Mesodermal cell (in vitro differentiated cells): Measurements from ENCODE around the gene LRRC74A.

Source experiments
- H3K27ac ChIP-seq: 2 replicates; pipeline ENCODE4 v1.7.0; 2013; ENCODE audit warnings: mild to moderate bottlenecking, low read depth, low read length, moderate library complexity; ENCODE audit not compliant: severe bottlenecking
- H3K36me3 ChIP-seq: 2 replicates; pipeline ENCODE4 v1.7.1; 2013; ENCODE audit warnings: mild to moderate bottlenecking, low read length, moderate library complexity; ENCODE audit not compliant: control insufficient read depth, insufficient read depth
- H3K4me1 ChIP-seq: one replicate; pipeline ENCODE4 v1.7.1; 2013; ENCODE audit warnings: mild to moderate bottlenecking, low read length; ENCODE audit not compliant: insufficient read depth, control insufficient read depth, poor library complexity, severe bottlenecking
- H3K4me3 ChIP-seq: 2 replicates; pipeline ENCODE4 v1.7.0; 2013; ENCODE audit warnings: low read length, control low read depth, mild to moderate bottlenecking; ENCODE audit not compliant: insufficient read depth, poor library complexity, severe bottlenecking; ENCODE audit errors: extremely low read depth
- H3K9me3 ChIP-seq: 2 replicates; pipeline ENCODE4 v1.7.1; 2013; ENCODE audit warnings: mild to moderate bottlenecking, low read length, moderate library complexity; ENCODE audit not compliant: control insufficient read depth
- WGBS, 2 experiments: methylation state at CpG; one replicate each; pipeline ENCODE4 v1.1.5; 2013; ENCODE audit warnings: missing lambda C conversion rate in 2 of 2; ENCODE audit not compliant: insufficient coverage in 2 of 2; 5-methylcytosine and 5-hydroxymethylcytosine counted together

LRRC74A gene

GRCh38 chr14:76846331-76847047 lies 20.3 kb downstream of the LRRC74A start:
- WGBS, 2 experiments, result 89 to 96% methylated on average over 5 to 6 of the region's 7 CpGs
- no peak overlapping the region for H3K27ac ChIP-seq
- no peak overlapping the region for H3K4me3 ChIP-seq
- no peaks in the 10 kb centered on the region for H3K36me3 ChIP-seq
- H3K4me1 ChIP-seq, result no peaks in the 10 kb centered on the region
- no peaks in the 10 kb centered on the region for H3K9me3 ChIP-seq

- 90 to 95% methylated on average over 5 to 6 of the region's 6 CpGs for WGBS, 2 experiments
- Histone ChIP-seq H3K27ac (no peak overlapping the region), H3K36me3 (no peaks in the 10 kb centered on the region), H3K4me1 (no peaks in the 10 kb centered on the region), H3K9me3 (no peaks in the 10 kb centered on the region), H3K4me3 (no peak overlapping the region)
Observed at GRCh38 chr14:76848879-76849278, 22.7 kb downstream of the LRRC74A start.

DNA sequence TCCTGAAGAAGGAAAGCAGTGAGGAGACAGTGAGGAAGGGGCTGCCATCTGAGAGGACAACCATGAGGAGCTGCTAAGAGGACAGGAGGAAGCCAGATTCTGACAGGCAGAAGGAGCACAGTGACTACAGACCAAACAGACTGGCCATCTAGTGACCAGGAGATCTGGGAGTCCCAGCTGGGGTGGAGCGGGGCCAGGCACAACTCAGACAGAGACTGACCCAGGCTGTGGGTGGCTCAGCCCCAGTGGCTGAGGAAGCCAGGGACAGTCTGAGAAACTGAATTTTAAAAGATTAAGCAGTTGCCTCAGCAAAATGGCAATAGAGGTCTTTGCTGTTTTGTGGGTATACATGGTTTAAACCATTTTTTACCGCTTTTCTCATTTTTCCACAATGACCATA lies 28.9 kb downstream of the LRRC74A start:
- H3K36me3 ChIP-seq, result no peaks in the 10 kb centered on the region
- H3K9me3 ChIP-seq, result no peaks in the 10 kb centered on the region
- H3K4me3 ChIP-seq, result no peak overlapping the region
- WGBS, 2 experiments, result 100% methylated on average over 1 of the region's 2 CpGs
- H3K27ac ChIP-seq, result no peak overlapping the region
- H3K4me1 ChIP-seq, result no peaks in the 10 kb centered on the region

- Histone ChIP-seq H3K9me3 (no peaks in the 10 kb centered on the region), H3K4me3 (no peak overlapping the region), H3K27ac (no peak overlapping the region), H3K36me3 (no peaks in the 10 kb centered on the region), H3K4me1 (no peaks in the 10 kb centered on the region)
- WGBS, 2 experiments, result 80 to 100% methylated on average over 1 of the region's 1 CpG
Observed at GRCh38 chr14:76856769-76857168, 30.6 kb downstream of the LRRC74A start.

GRCh38 chr14:76861574-76862255 lies 35.5 kb downstream of the LRRC74A start:
- WGBS, 2 experiments, result 56 to 65% methylated on average over 7 to 9 of the region's 10 CpGs
- Histone ChIP-seq H3K9me3 (no peaks in the 10 kb centered on the region), H3K36me3 (no peaks in the 10 kb centered on the region), H3K4me3 (no peak overlapping the region), H3K4me1 (no peaks in the 10 kb centered on the region), H3K27ac (no peak overlapping the region)

GRCh38 chr14:76862546-76863282 lies 36.5 kb downstream of the LRRC74A start:
- no peak overlapping the region for H3K4me3 ChIP-seq
- H3K9me3 ChIP-seq, result no peaks in the 10 kb centered on the region
- no peak overlapping the region for H3K27ac ChIP-seq
- H3K4me1 ChIP-seq, result peaks cover 3% of the 10 kb centered on the region
- H3K36me3 ChIP-seq, result no peaks in the 10 kb centered on the region
- WGBS, 2 experiments, result 71 to 87% methylated on average over 6 to 10 of the region's 10 CpGs

GRCh38 chr14:76863724-76864407 lies 37.7 kb downstream of the LRRC74A start:
- Histone ChIP-seq H3K9me3 (no peaks in the 10 kb centered on the region), H3K4me1 (peaks cover 3% of the 10 kb centered on the region), H3K4me3 (no peak overlapping the region), H3K27ac (no peak overlapping the region), H3K36me3 (no peaks in the 10 kb centered on the region)
- 66 to 75% methylated on average over 10 to 11 of the region's 15 CpGs for WGBS, 2 experiments

DNA sequence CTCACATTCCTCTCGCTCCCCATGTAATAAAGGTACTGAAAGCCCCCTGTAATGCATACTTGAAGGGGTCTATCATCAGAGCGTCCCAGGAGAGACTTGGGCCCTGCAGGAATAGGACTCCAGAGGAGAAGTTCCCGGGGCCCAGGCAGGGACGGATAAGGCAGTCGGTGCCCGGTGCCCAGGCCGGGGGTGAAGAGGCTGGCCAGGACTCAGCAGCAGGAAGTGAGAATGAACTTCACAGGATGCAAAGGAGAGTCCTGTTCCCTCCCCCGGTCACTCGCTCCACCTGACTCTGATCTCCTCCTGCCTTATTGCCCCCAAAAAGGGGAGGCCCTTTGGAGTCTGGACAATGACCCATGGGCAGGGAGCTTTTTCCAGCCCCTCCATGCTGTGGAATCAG lies 40.2 kb downstream of the LRRC74A start:
- peaks cover 3% of the 10 kb centered on the region for H3K4me1 ChIP-seq
- H3K9me3 ChIP-seq, result no peaks in the 10 kb centered on the region
- no peak overlapping the region for H3K27ac ChIP-seq
- no peaks in the 10 kb centered on the region for H3K36me3 ChIP-seq
- H3K4me3 ChIP-seq, result no peak overlapping the region
- whole genome bisulfite sequencing, 2 experiments, result 64 to 67% methylated on average over 7 to 8 of the region's 9 CpGs

GRCh38 chr14:76867516-76868453 lies 41.6 kb downstream of the LRRC74A start:
- WGBS, 2 experiments, result 88 to 93% methylated on average over 21 to 23 of the region's 25 CpGs
- Histone ChIP-seq H3K27ac (no peak overlapping the region), H3K4me1 (peaks cover 3% of the 10 kb centered on the region), H3K4me3 (no peak overlapping the region), H3K9me3 (no peaks in the 10 kb centered on the region), H3K36me3 (no peaks in the 10 kb centered on the region)
